ENCODE results near the gene RAI2.

Gene RAI2

GRCh38 chrX:17860811-17861488 is at the start of gene RAI2:
Gene RAI2, minus strand, starts transcription at chrX:17861298. Its CDS starts 59,288 bp downstream, at chrX:17802010.
- H3K9me3 Mint-ChIP-seq = no peaks in the 10 kb centered on the region
- ATAC-seq = no peak
- no peaks in the 10 kb centered on the region for H3K4me1 Mint-ChIP-seq
- no peaks in the 10 kb centered on the region for H3K36me3 Mint-ChIP-seq
- no peak for DNase-seq (ENCODE audit: low spot score in 2 of 2)
- H3K27ac Mint-ChIP-seq = no peak within 1 kb of the TSS
- peak within 1 kb of the TSS; percentile 29 for H3K4me3 Mint-ChIP-seq

DNA sequence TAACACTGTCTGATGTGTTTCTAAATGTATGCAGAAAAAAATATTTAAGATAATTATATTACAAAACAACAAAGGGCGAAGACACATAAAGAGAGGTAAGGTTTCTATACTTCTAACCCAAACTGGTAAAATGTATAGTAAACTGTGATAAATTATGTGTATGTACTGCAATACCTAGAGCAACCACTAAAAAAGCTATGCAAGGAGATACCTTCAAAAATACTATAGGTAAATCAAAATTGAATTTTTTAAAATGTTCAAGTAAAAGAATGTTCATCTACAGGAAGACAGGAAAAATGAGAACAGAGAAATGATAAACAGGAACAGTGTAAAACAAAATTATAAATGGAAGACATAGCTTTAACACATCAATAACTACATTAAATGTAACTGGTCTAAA is 27.3 kb upstream of the RAI2 start:
- H3K4me3 Mint-ChIP-seq = no peak overlapping the region
- H3K27ac Mint-ChIP-seq = no peak overlapping the region
- peaks cover 5% of the 10 kb centered on the region for H3K9me3 Mint-ChIP-seq
- H3K36me3 Mint-ChIP-seq = no peaks in the 10 kb centered on the region
- DNase-seq (ENCODE audit: low spot score in 2 of 2) (no peak), ATAC-seq (no peak)
- H3K4me1 Mint-ChIP-seq = no peaks in the 10 kb centered on the region

- DNase-seq (ENCODE audit: low spot score in 2 of 2) (no peak), ATAC-seq (no peak)
- Mint-ChIP-seq H3K36me3 (no peaks in the 10 kb centered on the region), H3K27ac (no peak overlapping the region), H3K9me3 (peaks cover 3% of the 10 kb centered on the region), H3K4me1 (no peaks in the 10 kb centered on the region), H3K4me3 (no peak overlapping the region)
Measured at GRCh38 chrX:17882680-17883079, 21.6 kb upstream of the RAI2 start.

- peaks cover 3% of the 10 kb centered on the region for H3K9me3 Mint-ChIP-seq
- H3K27ac Mint-ChIP-seq = no peak overlapping the region
- ATAC-seq (no peak), DNase-seq (ENCODE audit: low spot score in 2 of 2) (no peak)
- H3K4me1 Mint-ChIP-seq = no peaks in the 10 kb centered on the region
- no peaks in the 10 kb centered on the region for H3K36me3 Mint-ChIP-seq
- H3K4me3 Mint-ChIP-seq = no peak overlapping the region
Measured at GRCh38 chrX:17878028-17878670, 17.1 kb upstream of the RAI2 start.

- H3K27ac Mint-ChIP-seq = no peak overlapping the region
- no peak overlapping the region for H3K4me3 Mint-ChIP-seq
- no peak for DNase-seq (ENCODE audit: low spot score in 2 of 2)
- ATAC-seq = no peak
- no peaks in the 10 kb centered on the region for H3K4me1 Mint-ChIP-seq
- no peaks in the 10 kb centered on the region for H3K36me3 Mint-ChIP-seq
- peaks cover 3% of the 10 kb centered on the region for H3K9me3 Mint-ChIP-seq
Measured at GRCh38 chrX:17876135-17876534, 15.0 kb upstream of the RAI2 start.

DNA sequence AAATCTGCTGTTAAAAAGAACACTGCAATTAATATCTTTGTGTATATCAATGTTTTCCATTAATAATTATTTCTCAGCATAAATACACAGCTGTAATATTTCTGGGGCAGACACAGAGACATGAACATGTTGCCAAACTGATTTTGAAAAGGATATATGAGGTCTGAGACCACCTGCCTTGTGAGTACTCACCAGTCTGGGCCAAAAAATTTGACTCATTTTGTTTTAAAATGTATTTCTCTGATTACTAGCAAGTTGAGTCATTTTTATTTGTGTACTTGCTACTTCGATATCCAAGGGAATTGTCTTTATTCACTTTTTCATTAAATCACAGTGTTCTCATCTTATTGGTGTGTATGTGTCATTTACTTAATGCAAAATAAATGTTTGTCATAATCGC is 8.5 kb upstream of the RAI2 start:
- Mint-ChIP-seq H3K4me1 (no peaks in the 10 kb centered on the region), H3K4me3 (no peak overlapping the region), H3K9me3 (peaks cover 3% of the 10 kb centered on the region), H3K36me3 (no peaks in the 10 kb centered on the region), H3K27ac (no peak overlapping the region)
- ATAC-seq (no peak), DNase-seq (ENCODE audit: low spot score in 2 of 2) (no peak)

DNA sequence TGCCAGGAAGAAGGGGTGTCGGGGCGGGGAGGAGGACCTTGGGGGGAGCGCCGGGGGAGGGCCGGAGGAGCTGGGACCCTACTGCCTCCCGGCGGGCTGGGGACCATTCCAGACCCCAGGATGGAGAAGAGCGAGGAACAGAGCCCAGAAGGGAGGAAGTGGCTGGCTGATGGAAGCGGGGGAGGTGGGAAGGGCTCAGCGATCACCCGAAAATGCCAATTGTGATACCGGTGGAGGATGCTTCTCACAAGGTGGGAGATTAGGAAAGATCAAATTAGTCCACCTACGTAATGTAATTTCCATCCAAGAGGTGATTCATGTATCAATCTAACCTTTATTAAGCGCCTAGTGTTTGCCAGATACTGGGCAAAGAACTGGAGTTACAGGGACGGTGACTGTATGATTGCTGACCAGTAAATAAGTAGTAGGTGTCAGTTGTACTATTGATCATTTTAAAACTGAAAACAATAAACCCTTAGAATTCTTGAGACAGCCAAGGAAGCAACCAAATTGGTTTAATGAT is 452 bp upstream of the RAI2 start:
- Mint-ChIP-seq H3K9me3 (no peaks in the 10 kb centered on the region), H3K4me3 (no peak overlapping the region), H3K27ac (no peak overlapping the region), H3K36me3 (no peaks in the 10 kb centered on the region), H3K4me1 (no peaks in the 10 kb centered on the region)
- no peak for ATAC-seq
- no peak for DNase-seq (ENCODE audit: low spot score in 2 of 2)

DNA sequence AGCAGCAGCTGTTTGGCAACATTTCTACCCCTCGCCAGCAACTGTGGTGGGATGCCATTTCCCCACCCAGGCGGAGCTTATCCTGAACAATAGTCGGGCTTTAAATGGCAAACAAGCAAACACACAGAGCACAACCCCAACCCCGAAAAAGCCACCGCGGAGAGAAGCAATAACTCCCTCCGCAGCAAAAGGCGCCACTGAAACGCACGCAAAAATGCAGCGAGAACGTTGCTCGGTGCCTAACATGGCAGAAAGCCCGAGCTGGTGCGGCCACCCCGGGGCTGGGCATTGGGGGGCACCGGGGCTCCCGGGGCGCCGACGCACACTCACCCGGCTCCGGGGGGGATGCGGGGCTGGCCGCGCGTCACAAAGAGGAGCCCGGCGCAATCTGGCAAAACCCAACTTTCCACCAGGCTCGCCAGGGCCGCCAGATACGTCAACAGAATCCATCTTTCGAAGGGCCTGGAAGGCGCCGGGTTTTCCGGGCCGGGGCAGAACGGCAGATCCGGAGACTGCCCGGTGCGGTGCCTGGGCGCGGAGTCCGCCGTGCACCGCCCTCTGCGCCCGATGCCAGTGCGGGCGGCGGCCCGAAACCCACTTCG is 818 bp downstream of the RAI2 start:
- Mint-ChIP-seq H3K4me3 (peak overlapping the region; percentile 29), H3K4me1 (no peaks in the 10 kb centered on the region), H3K27ac (no peak overlapping the region), H3K36me3 (no peaks in the 10 kb centered on the region), H3K9me3 (no peaks in the 10 kb centered on the region)
- ATAC-seq (no peak), DNase-seq (ENCODE audit: low spot score in 2 of 2) (no peak)

DNA sequence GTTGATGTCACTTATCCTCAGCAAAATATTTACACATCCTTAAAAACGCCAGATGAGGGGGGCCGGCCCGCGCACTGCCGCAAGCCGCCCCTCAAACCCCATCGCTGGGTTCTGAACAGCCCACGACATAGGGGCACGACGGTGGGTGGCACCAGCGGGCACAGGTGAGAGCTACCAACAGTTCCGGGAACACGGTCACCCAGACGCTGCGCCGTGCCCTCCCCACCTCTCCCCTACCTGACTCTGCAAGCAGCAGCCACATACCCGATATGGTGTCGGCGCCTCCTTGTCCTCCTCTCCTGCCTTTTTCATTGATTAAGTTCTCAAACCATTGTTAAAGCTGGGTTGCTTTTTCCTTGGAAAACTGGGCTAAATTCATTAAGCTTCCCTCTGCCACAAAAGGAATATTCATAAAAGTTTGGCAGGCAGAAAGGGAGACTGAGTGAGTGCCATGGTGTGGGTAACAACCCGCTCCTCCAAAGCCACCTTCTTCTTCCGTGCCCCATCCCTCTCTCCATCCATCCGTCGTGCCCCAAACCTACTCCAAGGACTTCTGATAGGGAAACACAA is 1.4 kb downstream of the RAI2 start:
- DNase-seq (ENCODE audit: low spot score in 2 of 2) (no peak), ATAC-seq (no peak)
- Mint-ChIP-seq H3K27ac (no peak overlapping the region), H3K4me1 (no peaks in the 10 kb centered on the region), H3K9me3 (no peaks in the 10 kb centered on the region), H3K36me3 (no peaks in the 10 kb centered on the region), H3K4me3 (peak overlapping the region; percentile 29)

- DNase-seq (ENCODE audit: low spot score in 2 of 2) = no peak
- Mint-ChIP-seq H3K4me3 (no peak overlapping the region), H3K27ac (no peak overlapping the region), H3K9me3 (no peaks in the 10 kb centered on the region), H3K36me3 (no peaks in the 10 kb centered on the region), H3K4me1 (no peaks in the 10 kb centered on the region)
- ATAC-seq = no peak
Measured at GRCh38 chrX:17854531-17854930, 6.6 kb downstream of the RAI2 start.

DNA sequence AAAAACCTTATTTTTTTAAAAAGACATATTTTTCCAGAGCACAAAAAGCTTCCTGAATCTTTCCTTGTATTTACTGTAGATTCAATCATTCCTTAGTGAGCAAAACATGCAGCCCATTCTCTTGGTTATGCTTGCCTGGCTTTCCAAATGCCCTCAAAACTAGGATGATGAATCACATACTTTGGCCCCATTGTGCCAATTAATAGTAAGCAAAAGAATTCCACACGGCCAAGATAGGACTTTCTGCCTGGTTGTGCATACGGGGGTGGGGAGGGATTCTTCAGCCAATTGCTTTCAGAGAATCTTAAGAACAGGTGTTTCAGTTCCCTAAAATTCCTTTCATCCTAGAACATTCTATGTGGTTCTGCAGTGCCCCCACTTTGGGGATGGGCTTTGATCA is 7.0 kb downstream of the RAI2 start:
- Mint-ChIP-seq H3K27ac (no peak overlapping the region), H3K4me3 (no peak overlapping the region), H3K9me3 (no peaks in the 10 kb centered on the region), H3K36me3 (no peaks in the 10 kb centered on the region), H3K4me1 (no peaks in the 10 kb centered on the region)
- ATAC-seq (no peak), DNase-seq (ENCODE audit: low spot score in 2 of 2) (no peak)

DNA sequence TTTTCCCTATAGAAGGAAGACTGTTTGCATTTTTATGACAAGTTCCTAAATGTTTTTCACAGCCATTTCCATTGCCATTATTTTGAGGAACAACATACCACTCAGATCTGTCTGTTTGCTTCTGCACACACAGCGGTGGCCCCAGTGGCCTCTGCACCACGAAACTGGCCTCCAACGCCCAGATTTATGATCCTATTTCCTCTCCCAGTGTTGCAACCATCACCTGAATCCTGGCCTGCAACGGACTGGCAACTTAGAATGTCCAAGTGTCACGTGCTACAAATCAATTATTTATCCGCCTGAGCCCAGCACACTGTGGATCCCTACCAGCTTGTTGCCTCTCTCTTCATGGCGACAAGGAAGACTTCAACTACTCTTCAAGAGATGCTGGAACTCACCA is 9.2 kb downstream of the RAI2 start:
- no peaks in the 10 kb centered on the region for H3K36me3 Mint-ChIP-seq
- ATAC-seq = no peak
- no peak for DNase-seq (ENCODE audit: low spot score in 2 of 2)
- H3K4me1 Mint-ChIP-seq = no peaks in the 10 kb centered on the region
- H3K27ac Mint-ChIP-seq = no peak overlapping the region
- no peaks in the 10 kb centered on the region for H3K9me3 Mint-ChIP-seq
- no peak overlapping the region for H3K4me3 Mint-ChIP-seq

GRCh38 chrX:17848545-17849265 is 12.4 kb downstream of the RAI2 start:
- Mint-ChIP-seq H3K9me3 (no peaks in the 10 kb centered on the region), H3K36me3 (no peaks in the 10 kb centered on the region), H3K27ac (no peak overlapping the region), H3K4me3 (no peak overlapping the region), H3K4me1 (no peaks in the 10 kb centered on the region)
- ATAC-seq (no peak), DNase-seq (ENCODE audit: low spot score in 2 of 2) (no peak)

GRCh38 chrX:17846045-17846444 is 15.1 kb downstream of the RAI2 start:
- Mint-ChIP-seq H3K27ac (no peak overlapping the region), H3K9me3 (no peaks in the 10 kb centered on the region), H3K4me3 (no peak overlapping the region), H3K36me3 (no peaks in the 10 kb centered on the region), H3K4me1 (no peaks in the 10 kb centered on the region)
- DNase-seq (ENCODE audit: low spot score in 2 of 2) = no peak
- no peak for ATAC-seq

GRCh38 chrX:17844236-17844635 is 16.9 kb downstream of the RAI2 start:
- DNase-seq (ENCODE audit: low spot score in 2 of 2) (no peak), ATAC-seq (no peak)
- Mint-ChIP-seq H3K4me3 (no peak overlapping the region), H3K4me1 (no peaks in the 10 kb centered on the region), H3K27ac (no peak overlapping the region), H3K9me3 (no peaks in the 10 kb centered on the region), H3K36me3 (no peaks in the 10 kb centered on the region)
